Heart right ventricle (tissue), 16 donors: Measurements from ENCODE around the gene GNAO1. TPM values are rescaled to one million over a fixed set of nuclear protein-coding genes. Genes with fewer than 3 reads are reported as not detected.

Experiments
- ATAC-seq, 8 donors: fragments of 200-7000 bp; cut with Tn5 transposase; one replicate each; pipeline ENCODE4 v1.9.1; 2020; ENCODE audit warnings: mild to moderate bottlenecking in 8 of 8, moderate library complexity in 8 of 8, moderate number of reproducible peaks in 1 of 8
- DNase-seq, 2 donors: peaks; one replicate each; pipeline ENCODE4 v3.0.0-alpha.2; 2020
- H3K27ac ChIP-seq, 10 donors: fragments of 200-600 bp; sonication (generic) in 2 of 10; one replicate each; pipeline versions ENCODE4 v1.5.0 to v1.8.0; 2020 to 2022; ENCODE audit warnings: mild to moderate bottlenecking in 3 of 10
- H3K27me3 ChIP-seq, 7 donors: fragments of 200-600 bp; one replicate each; pipeline ENCODE4 v1.8.0; 2021 to 2022; ENCODE audit warnings: mild to moderate bottlenecking in 2 of 7
- H3K36me3 ChIP-seq, 9 donors: fragments of 200-600 bp; sonication (generic) in 1 of 9; one replicate each; pipeline versions ENCODE4 v1.5.0 to v1.8.0; 2020 to 2022; ENCODE audit warnings: mild to moderate bottlenecking in 2 of 9
- H3K4me1 ChIP-seq, 9 donors: fragments of 200-600 bp; sonication (generic) in 1 of 9; one replicate each; pipeline versions ENCODE4 v1.5.0 to v1.8.0; 2020 to 2022; ENCODE audit warnings: mild to moderate bottlenecking in 4 of 9
- H3K4me3 ChIP-seq, 10 donors: fragments of 200-600 bp; sonication (generic) in 2 of 10; one replicate each; pipeline versions ENCODE4 v1.5.0 to v1.8.0; 2020 to 2022; ENCODE audit warnings: mild to moderate bottlenecking in 7 of 10, moderate library complexity in 2 of 10
- H3K9me3 ChIP-seq, 11 donors: fragments of 200-600 bp in 10 of 11; sonication (generic) in 2 of 11; one replicate each; pipeline versions ENCODE4 v1.5.0 to v1.8.0; 2013 to 2022; ENCODE audit warnings: mild to moderate bottlenecking in 2 of 11, control low read depth in 1 of 11, moderate library complexity in 1 of 11
- WGBS, 2 donors: extraction: QIAGEN DNeasy Blood & Tissue Kit; methylation state at CpG; one replicate each; pipeline ENCODE4 v1.1.7; 2013; ENCODE audit warnings: inconsistent platforms in 1 of 2; 5-methylcytosine and 5-hydroxymethylcytosine counted together
- intact Hi-C, 10 donors: fragments of 100-400 bp; cut with DNase I; formaldehyde crosslinking; loops; one replicate each; pipeline versions ENCODE4 v1.11.1 to v1.14.2; 2022
- polyA plus RNA-seq, 2 donors: library from polyadenylated mRNA; stranded (reverse); fragments of 200-250 nt; gene quantifications; one replicate each; pipeline ENCODE4 v1.2.3, GENCODE V29; 2013
- total RNA-seq, 10 donors: library from RNA; stranded (reverse); fragmentation: NEBNext Ultra II Directional in 3 of 10; extraction: Animal tissue kit (Norgen Biotek cat#: 25700) in 3 of 10; gene quantifications; one replicate each; pipeline versions ENCODE4 v1.2.1 to v1.2.4, GENCODE V29; 2021 to 2023
- TF ChIP-seq, protein P1 (sequence below), 9 donors: fragments of 200-600 bp; sonication (generic) in 2 of 9; IDR thresholded peaks; one replicate each; pipeline versions ENCODE4 v1.5.0 to v1.8.0; 2021 to 2022; ENCODE audit warnings: antibody characterized with exemption in 9 of 9, mild to moderate bottlenecking in 5 of 9, moderate library complexity in 1 of 9
- donor health status: Arrhythmogenic right ventricular cardiomyopathy.
- donor health status: ischemic (EF 13 %, LVEDD 7.1; RV severe dilation, severe dysfunction).
- donor health status: healthy with polysubstance abuse.
- donor health status: DM: no; HTN: yes; CAD: no.
- donor health status: DM: no; HTN: no; CAD: no.
- donor health status: ischemic (EF 25% LVEDD 6.9; RV normal size, moderate dysfunction).
- donor health status: ischemic (EF 25% LVEDD 5.7; RV mildly dilated, moderate dysfunction).
- donor health status: healthy.
- donor health status: DM: yes; HTN: yes; CAD: no.
- donor health status: Ischemic cardiomyopathy.
- donor health status: ischemic (EF 35%, LVEDD 5.7; RV mildly dilated, moderate dysfunction).
- donor health status: nonischemic (EF 11% LVEDD 7.7; RV severe dilation, severe dysfunction).
- donor health status: DM: yes; HTN: yes; CAD: no.
- donor health status: PGD.
- donor health status: ischemic (EF 29% LVEDD 5.4; RV normal size, mild dysfunction).
- donor health status: nonischemic (EF 23%, LVEDD 6.1; RV moderate dilation, normal function).

GNAO1 gene
- total and polyA plus RNA-seq, 12 donors, result 1.4 to 36.7 (median 13.5) TPM

DNA sequence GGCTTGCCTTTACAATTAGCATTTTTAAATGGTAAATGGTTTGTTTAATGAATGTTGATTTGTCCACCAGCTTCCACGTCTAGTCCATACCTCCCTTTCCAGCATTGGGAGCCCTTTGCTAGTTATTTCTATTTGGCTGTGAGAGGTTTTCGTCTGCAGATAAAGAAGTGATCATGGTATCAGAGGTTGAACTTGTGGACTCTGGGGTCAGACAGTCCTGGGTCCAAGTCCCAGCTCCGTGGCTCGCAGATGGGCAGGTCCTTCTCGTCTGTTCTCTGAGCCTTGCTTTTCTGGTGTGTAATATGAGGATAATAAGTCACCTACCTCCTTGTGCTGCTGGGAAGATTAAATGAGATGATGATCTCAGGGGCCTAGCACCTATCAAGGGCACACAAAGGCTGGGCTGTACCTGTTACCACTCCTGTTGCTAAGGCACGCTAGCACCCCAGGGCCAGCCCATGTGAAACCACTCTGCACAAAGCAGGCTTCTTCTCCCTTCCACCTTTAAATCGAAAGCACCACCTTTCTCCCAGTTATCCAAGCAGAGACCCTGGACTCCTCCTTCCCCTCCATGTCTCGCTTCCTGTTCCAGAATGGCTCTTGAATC is 103.9 kb downstream of the GNAO1 start:
- Histone ChIP-seq H3K27ac (peak overlapping the region in 9 of 10 donors; percentile 10 to 77 (median 64)), H3K9me3 (no peaks in the 10 kb centered on the region), H3K36me3 (no peaks in the 10 kb centered on the region), H3K4me1 (peaks cover 10 to 55% (median 38%) of the 10 kb centered on the region in 9 donors), H3K4me3 (no peak overlapping the region), H3K27me3 (no peaks in the 10 kb centered on the region)
- peak in 4 of 8 donors; percentile 27 to 44 (median 34) for ATAC-seq
- DNase-seq, result no peak
- TF ChIP-seq, protein P1, sequence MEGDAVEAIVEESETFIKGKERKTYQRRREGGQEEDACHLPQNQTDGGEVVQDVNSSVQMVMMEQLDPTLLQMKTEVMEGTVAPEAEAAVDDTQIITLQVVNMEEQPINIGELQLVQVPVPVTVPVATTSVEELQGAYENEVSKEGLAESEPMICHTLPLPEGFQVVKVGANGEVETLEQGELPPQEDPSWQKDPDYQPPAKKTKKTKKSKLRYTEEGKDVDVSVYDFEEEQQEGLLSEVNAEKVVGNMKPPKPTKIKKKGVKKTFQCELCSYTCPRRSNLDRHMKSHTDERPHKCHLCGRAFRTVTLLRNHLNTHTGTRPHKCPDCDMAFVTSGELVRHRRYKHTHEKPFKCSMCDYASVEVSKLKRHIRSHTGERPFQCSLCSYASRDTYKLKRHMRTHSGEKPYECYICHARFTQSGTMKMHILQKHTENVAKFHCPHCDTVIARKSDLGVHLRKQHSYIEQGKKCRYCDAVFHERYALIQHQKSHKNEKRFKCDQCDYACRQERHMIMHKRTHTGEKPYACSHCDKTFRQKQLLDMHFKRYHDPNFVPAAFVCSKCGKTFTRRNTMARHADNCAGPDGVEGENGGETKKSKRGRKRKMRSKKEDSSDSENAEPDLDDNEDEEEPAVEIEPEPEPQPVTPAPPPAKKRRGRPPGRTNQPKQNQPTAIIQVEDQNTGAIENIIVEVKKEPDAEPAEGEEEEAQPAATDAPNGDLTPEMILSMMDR (IDR thresholded peaks at IDR 0.05), result no peak
- intact Hi-C loops, result loop anchor here in 1 of 10 donors (5.0 kb wide), 1 partner anchor 103 kb away; the partner anchor contains the start of gene GNAO1
- 78 to 84% methylated on average over 8 of the region's 8 CpGs for WGBS, 2 donors

DNA sequence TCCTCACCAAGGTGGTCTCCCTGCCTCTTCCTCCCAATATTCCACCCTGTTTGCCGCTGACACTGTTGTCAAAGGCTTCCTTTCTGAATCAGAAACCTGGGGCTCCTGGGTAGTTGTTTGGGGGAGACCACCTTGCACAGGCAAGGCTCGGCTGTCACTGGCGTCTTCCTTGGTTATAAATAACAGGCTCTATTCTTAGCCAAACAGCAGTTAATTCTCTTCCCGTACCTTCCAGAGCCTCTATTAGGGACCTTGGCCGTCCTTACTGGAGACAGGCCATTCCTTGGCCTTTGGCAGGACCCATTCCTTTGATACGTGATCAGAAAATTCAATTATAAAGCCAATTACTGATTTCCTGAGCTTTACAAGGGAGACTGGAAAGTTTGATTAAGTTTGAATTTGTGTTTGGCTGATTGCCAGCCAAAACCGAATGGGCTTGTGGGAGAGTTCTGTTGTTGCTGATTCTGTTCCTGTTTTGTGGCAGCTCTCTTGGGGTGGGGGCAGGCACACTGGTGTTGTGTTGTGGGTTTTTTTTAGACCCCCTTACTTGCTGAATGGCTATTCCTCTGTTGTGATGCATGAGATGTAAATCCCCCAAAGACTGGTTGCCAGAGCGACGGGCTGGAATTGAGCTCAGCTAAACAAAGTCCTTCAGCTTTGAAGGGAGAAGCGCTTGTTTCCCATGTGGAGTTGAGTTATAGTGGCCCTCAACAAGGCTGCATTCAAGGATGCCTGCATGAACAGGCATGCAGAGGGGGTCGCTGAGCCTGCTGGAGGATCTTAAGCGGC is 104.6 kb downstream of the GNAO1 start:
- H3K4me3 ChIP-seq, result no peak overlapping the region
- 50% methylated on average over 12 of the region's 12 CpGs for WGBS, 2 donors
- peaks cover 10 to 55% (median 38%) of the 10 kb centered on the region in 9 donors for H3K4me1 ChIP-seq
- H3K36me3 ChIP-seq, result no peaks in the 10 kb centered on the region
- peak overlapping the region in 9 of 10 donors; percentile 10 to 77 (median 64) for H3K27ac ChIP-seq
- ATAC-seq, result peak in 7 of 8 donors; percentile 22 to 79 (median 57)
- DNase-seq, result no peak
- H3K9me3 ChIP-seq, result no peaks in the 10 kb centered on the region
- intact Hi-C loops, result loop anchor here in 1 of 10 donors (5.0 kb wide), 1 partner anchor 104 kb away; the partner anchor contains the start of gene GNAO1
- TF ChIP-seq, protein P1 (IDR thresholded peaks at IDR 0.05), result no peak
- H3K27me3 ChIP-seq, result no peaks in the 10 kb centered on the region

DNA sequence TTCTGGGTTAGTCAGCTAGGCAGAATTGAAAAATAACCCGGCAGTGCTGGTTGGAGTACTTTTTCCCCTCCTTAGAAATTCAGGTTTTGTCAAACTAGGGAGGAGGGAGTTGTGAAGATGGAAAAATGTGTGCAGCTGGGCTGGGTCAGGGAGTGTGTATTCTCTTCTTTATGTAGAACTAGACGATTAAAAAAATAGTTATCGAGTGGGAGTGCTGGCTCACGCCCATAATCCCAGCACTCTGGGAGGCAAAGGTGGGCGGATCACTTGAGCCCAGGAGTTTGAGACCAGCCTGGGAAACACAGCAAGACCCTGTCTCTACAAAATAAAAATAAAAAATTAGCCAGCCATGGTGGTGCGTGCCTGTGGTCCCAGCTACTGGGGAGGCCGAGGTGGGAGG is 106.4 kb downstream of the GNAO1 start:
- TF ChIP-seq, protein P1 (IDR thresholded peaks at IDR 0.05), result no peak
- no peak overlapping the region for H3K4me3 ChIP-seq
- WGBS, 2 donors, result 86 to 90% methylated on average over 7 of the region's 7 CpGs
- no peaks in the 10 kb centered on the region for H3K27me3 ChIP-seq
- H3K4me1 ChIP-seq, result peaks cover 10 to 56% (median 41%) of the 10 kb centered on the region in 9 donors
- DNase-seq (no peak), ATAC-seq (no peak)
- H3K9me3 ChIP-seq, result no peaks in the 10 kb centered on the region
- H3K36me3 ChIP-seq, result no peaks in the 10 kb centered on the region
- no peak overlapping the region for H3K27ac ChIP-seq
- intact Hi-C loops, result loop anchor here in 1 of 10 donors (5.0 kb wide), 1 partner anchor 105 kb away; the partner anchor contains the start of gene GNAO1

DNA sequence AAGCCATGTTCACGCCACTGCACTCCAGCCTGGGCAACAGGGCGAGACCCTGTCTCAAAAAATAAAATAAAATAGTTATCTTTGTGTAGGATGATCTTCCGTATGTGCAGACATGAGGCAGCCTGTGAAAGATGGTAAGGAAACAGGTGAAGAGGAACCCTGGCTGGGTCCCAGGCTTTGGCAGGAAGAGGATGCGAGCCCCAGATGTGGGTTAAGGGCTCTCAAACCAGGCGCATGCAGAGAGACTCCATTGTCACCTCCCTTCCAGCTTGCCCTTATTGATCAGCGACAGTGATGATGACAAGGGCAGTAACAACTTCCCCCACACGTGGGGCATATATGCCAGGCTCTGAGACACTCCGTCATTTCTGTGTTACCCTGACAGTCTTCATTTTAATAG is 106.8 kb downstream of the GNAO1 start:
- no peak for DNase-seq
- Histone ChIP-seq H3K4me1 (peaks cover 8 to 53% (median 37%) of the 10 kb centered on the region in 9 donors), H3K27ac (no peak overlapping the region), H3K27me3 (no peaks in the 10 kb centered on the region), H3K9me3 (no peaks in the 10 kb centered on the region), H3K4me3 (no peak overlapping the region), H3K36me3 (no peaks in the 10 kb centered on the region)
- no peak for ATAC-seq
- whole genome bisulfite sequencing, 2 donors, result 85 to 90% methylated on average over 8 of the region's 8 CpGs
- intact Hi-C loops, result loop anchor here in 1 of 10 donors (5.0 kb wide), 1 partner anchor 106 kb away; the partner anchor contains the start of gene GNAO1
- TF ChIP-seq, protein P1 (IDR thresholded peaks at IDR 0.05), result no peak
